Pons (tissue), 1 donor: ENCODE results near the gene PRSS8.

ENCODE experiments used
- DNase-seq: peaks from one replicate; pipeline ENCODE4 v3.0.0-alpha.2; 2016; ENCODE audit warnings: low spot score

Gene PRSS8

GRCh38 chr16:31128711-31129567 lies 6.6 kb downstream of the PRSS8 start:
- DNase-seq: peak; percentile 67

- no peak for DNase-seq
These were observed 8.3 kb downstream of the PRSS8 start for GRCh38 chr16:31127182-31127581.

DNA sequence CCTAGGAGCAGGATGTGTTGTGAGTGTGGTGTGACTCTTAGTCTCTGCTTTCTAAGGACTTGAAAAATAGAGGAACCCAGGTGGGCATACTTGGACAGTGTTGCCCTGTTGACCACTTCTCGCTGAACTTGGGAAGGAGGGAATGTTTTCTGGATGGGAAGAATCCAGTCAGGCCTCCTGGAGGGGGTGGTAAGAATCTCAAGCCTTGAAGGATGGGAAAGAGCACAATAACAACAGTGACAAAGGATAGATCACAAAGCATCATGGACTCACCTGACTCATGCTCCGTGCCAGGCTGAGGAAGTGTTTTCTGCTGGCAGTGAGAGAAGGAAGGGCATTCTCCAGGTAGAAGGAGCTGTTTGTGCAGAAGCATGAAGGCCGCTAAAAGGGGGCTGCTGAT lies 9.7 kb downstream of the PRSS8 start:
- no peak for DNase-seq

GRCh38 chr16:31120129-31120528 lies 15.4 kb downstream of the PRSS8 start:
- DNase-seq: no peak

GRCh38 chr16:31118223-31119155 lies 17.0 kb downstream of the PRSS8 start:
- no peak for DNase-seq

DNA sequence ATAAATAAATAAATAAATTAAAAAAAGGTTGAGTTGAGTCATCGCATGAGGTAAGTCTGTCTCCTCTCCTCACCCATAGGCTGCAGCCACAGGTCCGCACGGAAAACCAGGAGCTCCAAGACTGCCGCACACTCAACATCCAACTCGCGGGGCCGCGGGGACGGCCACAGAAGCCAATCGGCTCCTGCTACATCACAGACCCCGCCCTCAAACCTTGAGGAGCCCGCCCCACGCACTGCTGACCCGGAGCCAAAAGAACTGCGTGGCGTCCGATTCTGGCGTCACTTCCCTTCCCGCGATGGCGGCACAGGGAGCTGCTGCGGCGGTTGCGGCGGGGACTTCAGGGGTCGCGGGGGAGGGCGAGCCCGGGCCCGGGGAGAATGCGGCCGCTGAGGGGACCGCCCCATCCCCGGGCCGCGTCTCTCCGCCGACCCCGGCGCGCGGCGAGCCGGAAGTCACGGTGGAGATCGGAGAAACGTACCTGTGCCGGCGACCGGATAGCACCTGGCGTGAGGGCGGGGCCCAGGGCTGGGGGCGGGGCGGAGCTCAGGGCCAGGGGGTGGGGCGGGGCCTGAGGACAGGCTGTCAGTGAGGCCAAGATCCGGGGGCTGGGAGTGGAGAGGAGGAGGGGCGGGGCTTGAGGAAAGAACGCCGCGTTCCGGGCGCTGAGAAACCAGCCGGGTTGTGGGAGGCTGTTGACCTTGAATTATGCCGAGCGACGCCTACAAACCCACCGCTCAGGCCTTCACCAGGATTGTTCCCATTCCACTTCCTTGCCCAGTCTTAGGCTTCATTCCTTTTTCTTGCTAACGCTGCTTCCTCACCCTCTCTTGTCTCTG lies 17.9 kb downstream of the PRSS8 start, which contains the start of gene KAT8:
Gene KAT8, plus strand, starts transcription at position 281 of the 839 bp plus-strand sequence. Its CDS starts 18 bp downstream, at position 299.
- peak; percentile 96 for DNase-seq

DNA sequence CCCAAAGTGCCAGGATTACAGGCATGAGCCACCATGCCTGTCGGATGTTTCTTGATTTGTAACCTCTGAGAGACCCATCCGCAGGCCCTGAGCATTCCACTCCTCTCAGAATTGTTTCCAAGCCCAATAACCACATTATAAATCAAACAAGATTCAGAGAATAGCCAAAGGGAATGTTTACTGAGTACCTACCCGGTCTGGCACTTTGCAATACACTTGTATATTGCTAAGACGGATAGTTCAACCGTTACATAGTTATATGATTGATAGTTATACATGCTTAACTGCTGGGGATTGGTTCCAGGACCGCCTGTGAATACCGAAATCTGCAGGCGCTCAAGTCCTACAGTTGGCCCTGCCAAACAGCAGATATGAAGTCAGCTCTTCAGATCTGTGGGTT lies 21.1 kb downstream of the PRSS8 start:
- DNase-seq: no peak

DNA sequence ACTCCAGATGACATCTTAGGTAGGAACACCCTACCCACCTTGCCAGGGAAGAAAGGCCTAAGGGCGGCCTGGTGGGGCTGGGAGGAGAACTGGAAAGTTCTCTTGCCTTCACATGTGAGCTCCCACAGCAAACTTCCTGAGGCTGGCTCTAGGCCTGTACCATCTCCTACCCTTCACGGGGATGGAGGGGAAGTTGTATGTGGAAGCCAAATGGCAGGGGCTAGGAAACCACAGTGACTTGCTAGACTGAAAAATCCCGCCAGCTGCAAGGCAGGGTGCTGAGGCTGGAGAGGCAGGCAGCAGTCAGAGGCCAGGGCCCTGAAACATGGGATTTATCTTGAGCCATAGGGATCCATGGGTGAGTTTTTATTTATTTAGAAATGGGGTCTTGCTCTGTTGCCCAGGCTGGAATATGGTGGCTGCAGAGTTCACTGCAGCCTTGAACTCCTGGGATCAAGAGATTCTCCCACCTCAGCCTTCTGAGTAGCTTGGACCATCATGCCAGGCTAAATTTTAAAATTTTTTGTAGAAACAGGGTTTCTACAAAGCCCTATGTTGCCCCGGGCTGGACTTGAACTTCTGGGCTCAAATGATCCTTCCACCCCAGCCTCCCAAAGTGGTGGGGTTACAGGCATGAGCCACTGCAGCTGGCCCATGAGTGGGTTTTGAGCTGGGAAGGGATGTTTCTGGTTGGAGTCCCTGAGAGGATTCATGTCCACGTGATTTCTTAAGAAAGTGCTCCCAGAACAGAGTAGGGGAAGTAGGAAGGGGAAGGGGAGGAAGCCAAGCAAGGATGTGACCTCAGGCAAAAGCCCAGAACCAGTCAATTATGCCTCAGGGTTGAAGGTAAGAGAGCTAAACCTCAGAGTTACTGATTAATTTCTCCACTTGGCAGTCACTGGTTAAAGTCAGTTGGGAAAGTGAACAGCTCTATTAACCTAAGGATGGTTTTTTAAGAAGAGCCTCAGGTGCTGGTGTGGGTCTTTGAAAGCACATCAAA lies 22.1 kb downstream of the PRSS8 start:
- peak; percentile 74 for DNase-seq

- DNase-seq: no peak
These were observed 22.8 kb downstream of the PRSS8 start for GRCh38 chr16:31112711-31113110.

GRCh38 chr16:31111881-31112466 lies 23.6 kb downstream of the PRSS8 start:
- DNase-seq: no peak

DNA sequence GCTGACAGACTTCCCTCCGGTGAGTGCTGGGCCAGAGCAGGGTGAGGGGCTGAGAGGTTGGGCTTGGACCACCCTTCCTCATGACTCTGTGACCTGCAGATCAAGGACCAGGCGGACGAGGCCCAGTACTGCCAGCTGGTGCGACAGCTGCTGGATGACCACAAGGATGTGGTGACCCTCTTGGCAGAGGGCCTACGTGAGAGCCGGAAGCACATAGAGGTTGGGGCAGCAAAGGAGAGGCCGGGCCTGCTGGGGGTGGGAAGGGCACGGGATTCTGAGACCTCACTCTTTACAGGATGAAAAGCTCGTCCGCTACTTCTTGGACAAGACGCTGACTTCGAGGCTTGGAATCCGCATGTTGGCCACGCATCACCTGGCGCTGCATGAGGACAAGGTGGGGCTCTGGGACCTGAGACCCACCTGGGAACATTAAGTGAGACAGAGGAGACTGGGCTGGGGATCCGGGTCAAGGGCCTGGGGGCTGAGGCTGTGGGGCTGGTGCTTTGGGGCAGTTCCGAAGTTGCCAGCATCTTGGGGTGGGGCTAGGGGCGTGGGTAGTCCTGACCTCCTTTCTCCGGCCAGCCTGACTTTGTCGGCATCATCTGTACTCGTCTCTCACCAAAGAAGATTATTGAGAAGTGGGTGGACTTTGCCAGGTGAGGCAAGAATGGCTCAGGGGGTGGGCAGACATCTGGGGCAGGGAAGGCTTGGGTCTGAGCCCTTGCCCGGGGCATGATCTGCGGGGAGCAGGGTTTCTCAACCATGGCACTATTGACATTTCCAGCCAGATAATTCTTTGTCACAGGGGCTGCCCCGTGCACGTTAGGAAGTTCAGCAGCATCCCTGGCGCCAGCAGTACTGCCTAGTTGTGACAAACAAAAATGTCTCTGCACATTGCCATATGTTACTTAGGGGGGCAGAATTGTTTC lies 25.2 kb downstream of the PRSS8 start:
- no peak for DNase-seq

DNA sequence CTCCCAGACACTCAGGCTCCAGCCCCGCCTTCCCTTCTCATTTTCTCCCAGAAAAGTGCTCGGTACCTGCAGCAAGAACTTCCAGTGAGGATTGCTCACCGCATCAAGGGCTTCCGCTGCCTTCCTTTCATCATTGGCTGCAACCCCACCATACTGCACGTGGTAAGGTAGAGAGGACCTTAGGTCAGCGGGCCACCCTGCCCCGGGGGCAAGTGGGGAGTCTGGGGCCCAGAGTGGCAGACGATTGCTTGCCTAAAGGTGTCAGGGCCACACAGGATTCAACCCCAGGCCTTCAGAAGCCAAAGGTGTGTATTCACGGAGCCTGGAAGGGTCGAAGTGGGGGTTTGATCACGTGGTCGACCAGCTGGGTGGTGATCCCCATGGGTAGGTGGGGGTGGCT lies 25.9 kb downstream of the PRSS8 start:
- DNase-seq: no peak

DNA sequence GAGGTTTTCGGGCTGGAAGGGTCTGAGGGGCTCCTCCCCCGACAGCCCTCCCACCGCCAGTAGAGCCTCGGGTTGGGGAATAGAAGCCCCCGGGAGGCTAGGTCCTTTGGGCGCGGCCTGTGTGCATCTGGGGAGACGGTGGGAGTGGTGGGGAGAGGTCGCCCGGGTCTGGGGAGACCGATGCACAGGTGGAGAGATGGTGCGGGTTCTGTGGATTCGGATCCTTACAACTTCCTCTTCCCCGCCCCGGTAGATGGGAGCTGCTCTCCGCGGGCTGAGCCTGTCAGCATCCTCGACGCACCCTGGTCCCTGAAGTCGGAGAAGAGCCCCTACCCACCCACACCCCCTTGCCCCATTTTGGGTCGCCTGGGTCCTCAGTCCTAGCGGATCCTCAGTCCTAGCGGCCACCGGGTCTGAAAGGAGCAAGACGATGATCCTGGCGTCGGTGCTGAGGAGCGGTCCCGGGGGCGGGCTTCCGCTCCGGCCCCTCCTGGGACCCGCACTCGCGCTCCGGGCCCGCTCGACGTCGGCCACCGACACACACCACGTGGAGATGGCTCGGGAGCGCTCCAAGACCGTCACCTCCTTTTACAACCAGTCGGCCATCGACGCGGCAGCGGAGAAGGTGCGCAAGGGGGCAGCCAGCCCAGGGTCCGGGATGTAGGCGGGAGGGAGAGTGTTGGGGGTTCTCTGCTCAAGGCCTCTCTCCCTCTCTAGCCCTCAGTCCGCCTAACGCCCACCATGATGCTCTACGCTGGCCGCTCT lies 26.6 kb downstream of the PRSS8 start:
- no peak for DNase-seq

- peak; percentile 62 for DNase-seq
These were observed 27.3 kb downstream of the PRSS8 start, which contains the start of gene BCKDK for GRCh38 chr16:31108035-31108793. Gene BCKDK (plus strand): TSS chr16:31108386. CDS start chr16:31109224, 838 bp downstream.

DNA sequence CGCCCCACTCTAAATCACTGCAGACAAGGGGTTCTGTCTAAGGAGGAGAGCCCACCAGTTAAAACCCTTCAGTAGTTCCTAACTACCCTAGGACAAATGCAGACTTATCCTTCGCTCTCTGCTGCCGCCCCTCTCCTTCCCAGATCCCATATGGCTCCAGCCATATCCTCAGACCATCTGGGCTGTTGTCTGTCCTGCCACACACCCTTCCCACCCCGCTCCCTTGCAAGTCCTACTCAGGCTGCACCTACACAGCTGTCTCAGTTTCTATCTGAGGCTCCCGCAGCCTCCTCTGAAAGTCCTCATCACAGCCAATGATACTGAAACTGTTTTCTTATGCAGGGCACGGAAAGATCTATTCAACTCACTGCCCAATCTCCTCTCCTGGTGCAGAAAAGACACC lies 28.1 kb downstream of the PRSS8 start:
- no peak for DNase-seq

DNA sequence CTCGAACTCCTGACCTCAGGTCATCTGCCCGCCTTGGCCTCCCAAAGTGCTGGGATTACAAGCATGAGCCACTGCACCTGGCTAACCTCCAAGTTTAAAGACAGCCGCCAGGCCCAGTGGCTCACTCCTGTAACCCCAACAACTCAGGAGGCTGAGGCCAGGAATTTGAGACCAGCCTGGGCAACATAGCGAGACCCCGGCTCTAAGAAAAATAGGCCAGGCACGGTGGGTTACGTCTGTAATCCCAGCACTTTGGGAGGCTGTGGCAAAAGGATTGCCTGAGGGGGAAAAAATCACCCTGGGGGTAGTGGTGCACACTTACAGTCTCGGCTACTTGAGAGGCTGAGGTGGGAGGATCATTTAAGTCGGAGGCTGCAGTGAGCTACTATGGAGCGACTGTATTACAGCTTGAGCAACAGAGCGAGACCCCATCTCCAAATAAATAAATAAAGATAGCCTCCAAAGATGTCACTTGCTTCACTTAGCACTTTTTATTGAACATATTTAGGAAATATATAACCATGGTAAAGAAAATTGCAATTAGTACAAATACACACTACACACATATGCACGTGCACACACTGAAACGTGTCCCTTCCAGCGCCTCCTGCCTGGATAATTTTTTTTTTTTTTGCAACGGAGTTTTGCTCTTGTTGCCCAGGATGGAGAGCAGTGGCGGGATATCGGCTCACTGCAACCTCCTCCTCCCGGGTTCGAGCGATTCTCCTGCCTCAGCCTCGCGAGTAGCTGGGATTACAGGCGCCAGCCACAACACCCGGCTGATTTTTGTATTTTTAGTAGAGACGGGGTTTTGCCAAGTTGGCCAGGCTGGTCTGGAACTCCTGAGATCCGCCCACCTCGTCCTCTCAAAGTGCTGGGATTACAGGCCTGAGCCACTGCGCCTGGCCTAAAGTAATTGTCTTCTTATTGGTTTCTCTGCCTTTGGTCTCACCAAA lies 28.7 kb downstream of the PRSS8 start:
- DNase-seq: no peak
